H1 (cell line): Measurements from ENCODE around the gene CDIPT.

Experiments
- EZH2 ChIP-seq: fragments of 200-600 bp; sonication (generic); IDR thresholded peaks from 2 replicates; pipeline ENCODE4 v1.7.1; 2012; ENCODE audit warnings: low read depth, mild to moderate bottlenecking, moderate library complexity, low read length, inconsistent platforms; ENCODE audit not compliant: severe bottlenecking
- JUN ChIP-seq: IDR thresholded peaks from 2 replicates; pipeline ENCODE4 v1.6.1; 2011; ENCODE audit warnings: low read depth, mild to moderate bottlenecking, improper control_type of control experiment, low read length
- NANOG ChIP-seq: IDR thresholded peaks from 2 replicates; pipeline ENCODE4 v1.6.1; 2011; ENCODE audit warnings: low read length, low read depth, mild to moderate bottlenecking, inconsistent platforms; ENCODE audit not compliant: insufficient read depth, poor library complexity, severe bottlenecking
- SRF ChIP-seq: IDR thresholded peaks from 2 replicates; pipeline ENCODE4 v1.6.1; 2011; ENCODE audit warnings: mild to moderate bottlenecking, low read depth, low read length, moderate library complexity

DNA sequence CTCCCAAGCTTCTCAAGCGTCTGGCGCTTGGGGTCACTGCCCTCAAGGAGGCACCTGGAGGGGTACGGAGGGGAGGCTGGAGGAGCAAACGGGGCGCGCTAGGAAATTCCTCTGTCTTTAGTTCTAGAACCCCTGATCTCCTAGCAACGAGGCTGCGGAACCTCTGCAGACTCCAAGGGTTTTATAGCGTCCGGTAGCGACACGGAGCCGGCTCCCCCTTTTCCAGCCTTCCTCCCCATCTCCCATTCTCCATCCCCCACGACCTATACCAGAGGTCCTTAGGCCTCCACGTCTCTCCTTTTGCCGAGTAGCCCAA is 601 bp upstream of the CDIPT start:
- TF ChIP-seq EZH2 (no peak), NANOG (no peak), SRF (no peak), JUN (no peak)
